Mesothelial cell of epicardium (in vitro differentiated cells): Measurements from ENCODE around the gene OR2W1. TPM values are rescaled to one million over a fixed set of nuclear protein-coding genes. Genes with fewer than 3 reads are reported as not detected.

ENCODE experiments used
- DNase-seq, 2 experiments: peaks; one replicate each; pipeline ENCODE4 v3.0.0; 2021; ENCODE audit warnings: low spot score in 2 of 2; ENCODE audit not compliant: unreplicated experiment in 2 of 2
- H3K27ac Mint-ChIP-seq: 2 replicates; pipeline ENCODE4 v1.8.0; 2021; ENCODE audit warnings: mixed read lengths
- H3K27me3 Mint-ChIP-seq: 2 replicates; pipeline ENCODE4 v1.8.0; 2021; ENCODE audit warnings: low read depth, mixed read lengths
- H3K36me3 Mint-ChIP-seq: 2 replicates; pipeline ENCODE4 v1.8.0; 2021; ENCODE audit warnings: mixed read lengths
- H3K4me1 Mint-ChIP-seq: 2 replicates; pipeline ENCODE4 v1.8.0; 2021; ENCODE audit warnings: mixed read lengths
- H3K4me3 Mint-ChIP-seq: 2 replicates; pipeline ENCODE4 v1.8.0; 2021; ENCODE audit warnings: mild to moderate bottlenecking, moderate library complexity, mixed read lengths
- H3K9me3 Mint-ChIP-seq: 2 replicates; pipeline ENCODE4 v1.8.0; 2021; ENCODE audit warnings: mixed read lengths
- total RNA-seq: library from RNA; stranded (reverse); gene quantifications from 3 replicates; pipeline ENCODE4 v1.2.1, GENCODE V29; 2021
- TF ChIP-seq, protein P1 (sequence below): fragments of 200-600 bp; sonication (generic); IDR thresholded peaks from one replicate; pipeline ENCODE4 v1.5.0; 2021; ENCODE audit warnings: antibody characterized with exemption; ENCODE audit not compliant: unreplicated experiment

Gene OR2W1
- total RNA-seq, 1 donor from 2014 or later: not detected

DNA sequence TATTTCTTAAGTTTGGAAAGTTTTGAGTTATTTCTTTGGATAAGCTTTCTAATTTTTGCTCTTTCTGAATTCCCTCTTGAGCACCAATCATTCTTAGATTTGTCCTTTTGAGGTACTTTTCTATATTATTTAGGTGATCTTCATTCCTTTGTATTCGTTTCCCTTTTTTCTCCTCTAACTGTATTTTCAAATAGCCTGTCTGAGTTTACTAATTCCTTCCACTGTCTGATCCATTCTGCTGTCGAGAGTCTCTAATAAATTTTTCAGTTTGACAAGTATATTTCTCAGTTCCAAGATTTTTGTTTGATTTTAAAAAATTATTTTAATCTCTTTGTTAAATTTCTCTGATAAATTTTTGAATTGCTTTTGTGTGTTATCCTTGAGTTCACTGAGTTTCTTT lies 23.5 kb downstream of the OR2W1 start:
- no peaks in the 10 kb centered on the region for H3K9me3 Mint-ChIP-seq
- no peak for DNase-seq
- H3K4me1 Mint-ChIP-seq: no peaks in the 10 kb centered on the region
- H3K27me3 Mint-ChIP-seq: peaks cover 69% of the 10 kb centered on the region
- no peak overlapping the region for H3K27ac Mint-ChIP-seq
- TF ChIP-seq, protein P1, sequence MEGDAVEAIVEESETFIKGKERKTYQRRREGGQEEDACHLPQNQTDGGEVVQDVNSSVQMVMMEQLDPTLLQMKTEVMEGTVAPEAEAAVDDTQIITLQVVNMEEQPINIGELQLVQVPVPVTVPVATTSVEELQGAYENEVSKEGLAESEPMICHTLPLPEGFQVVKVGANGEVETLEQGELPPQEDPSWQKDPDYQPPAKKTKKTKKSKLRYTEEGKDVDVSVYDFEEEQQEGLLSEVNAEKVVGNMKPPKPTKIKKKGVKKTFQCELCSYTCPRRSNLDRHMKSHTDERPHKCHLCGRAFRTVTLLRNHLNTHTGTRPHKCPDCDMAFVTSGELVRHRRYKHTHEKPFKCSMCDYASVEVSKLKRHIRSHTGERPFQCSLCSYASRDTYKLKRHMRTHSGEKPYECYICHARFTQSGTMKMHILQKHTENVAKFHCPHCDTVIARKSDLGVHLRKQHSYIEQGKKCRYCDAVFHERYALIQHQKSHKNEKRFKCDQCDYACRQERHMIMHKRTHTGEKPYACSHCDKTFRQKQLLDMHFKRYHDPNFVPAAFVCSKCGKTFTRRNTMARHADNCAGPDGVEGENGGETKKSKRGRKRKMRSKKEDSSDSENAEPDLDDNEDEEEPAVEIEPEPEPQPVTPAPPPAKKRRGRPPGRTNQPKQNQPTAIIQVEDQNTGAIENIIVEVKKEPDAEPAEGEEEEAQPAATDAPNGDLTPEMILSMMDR: no peak
- H3K36me3 Mint-ChIP-seq: no peaks in the 10 kb centered on the region
- H3K4me3 Mint-ChIP-seq: no peak overlapping the region

DNA sequence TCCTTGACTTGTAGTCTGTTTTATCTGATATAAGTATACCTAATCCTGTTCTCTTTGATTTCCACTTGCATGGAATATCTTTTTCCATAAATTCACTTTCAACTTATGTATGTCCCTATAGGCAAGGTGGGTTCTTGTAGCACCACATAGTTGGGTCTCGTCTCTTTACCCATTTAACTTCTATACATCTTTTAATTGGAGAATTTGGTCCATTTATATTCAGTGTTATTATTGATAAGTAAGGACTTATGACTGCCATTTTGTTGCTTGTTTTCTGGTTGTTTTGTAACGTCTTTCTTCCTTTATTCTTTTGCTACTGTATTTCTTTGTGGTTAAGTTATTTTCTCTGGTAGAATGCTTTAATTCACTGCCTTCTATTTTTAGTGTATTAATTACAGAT lies 25.3 kb downstream of the OR2W1 start:
- H3K9me3 Mint-ChIP-seq: no peaks in the 10 kb centered on the region
- no peak for DNase-seq
- no peak overlapping the region for H3K27ac Mint-ChIP-seq
- no peak overlapping the region for H3K4me3 Mint-ChIP-seq
- H3K27me3 Mint-ChIP-seq: peaks cover 55% of the 10 kb centered on the region
- TF ChIP-seq, protein P1: no peak
- H3K36me3 Mint-ChIP-seq: no peaks in the 10 kb centered on the region
- peaks cover 2% of the 10 kb centered on the region for H3K4me1 Mint-ChIP-seq

DNA sequence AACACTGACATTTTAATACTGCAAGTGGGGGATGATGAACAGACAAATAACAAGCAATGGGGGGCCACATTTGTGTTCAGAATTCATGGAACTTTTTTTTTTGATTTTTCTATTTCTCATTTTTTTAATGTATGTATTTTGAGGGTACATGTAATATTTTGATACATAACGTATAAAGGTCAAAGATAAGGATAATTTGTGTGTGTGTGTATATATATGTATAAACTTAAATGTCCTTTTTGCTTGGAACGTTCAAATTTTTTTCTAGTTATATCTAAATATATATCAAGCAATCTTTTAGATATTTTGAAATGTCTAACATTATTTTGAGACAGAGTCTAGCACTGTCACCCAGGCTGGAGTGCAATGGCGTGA lies 27.6 kb downstream of the OR2W1 start:
- no peak for DNase-seq
- Mint-ChIP-seq H3K36me3 (no peaks in the 10 kb centered on the region), H3K27ac (no peak overlapping the region), H3K4me1 (peaks cover 2% of the 10 kb centered on the region), H3K4me3 (peak overlapping the region; percentile 87), H3K27me3 (peaks cover 59% of the 10 kb centered on the region), H3K9me3 (no peaks in the 10 kb centered on the region)
- TF ChIP-seq, protein P1: peak; percentile 23

DNA sequence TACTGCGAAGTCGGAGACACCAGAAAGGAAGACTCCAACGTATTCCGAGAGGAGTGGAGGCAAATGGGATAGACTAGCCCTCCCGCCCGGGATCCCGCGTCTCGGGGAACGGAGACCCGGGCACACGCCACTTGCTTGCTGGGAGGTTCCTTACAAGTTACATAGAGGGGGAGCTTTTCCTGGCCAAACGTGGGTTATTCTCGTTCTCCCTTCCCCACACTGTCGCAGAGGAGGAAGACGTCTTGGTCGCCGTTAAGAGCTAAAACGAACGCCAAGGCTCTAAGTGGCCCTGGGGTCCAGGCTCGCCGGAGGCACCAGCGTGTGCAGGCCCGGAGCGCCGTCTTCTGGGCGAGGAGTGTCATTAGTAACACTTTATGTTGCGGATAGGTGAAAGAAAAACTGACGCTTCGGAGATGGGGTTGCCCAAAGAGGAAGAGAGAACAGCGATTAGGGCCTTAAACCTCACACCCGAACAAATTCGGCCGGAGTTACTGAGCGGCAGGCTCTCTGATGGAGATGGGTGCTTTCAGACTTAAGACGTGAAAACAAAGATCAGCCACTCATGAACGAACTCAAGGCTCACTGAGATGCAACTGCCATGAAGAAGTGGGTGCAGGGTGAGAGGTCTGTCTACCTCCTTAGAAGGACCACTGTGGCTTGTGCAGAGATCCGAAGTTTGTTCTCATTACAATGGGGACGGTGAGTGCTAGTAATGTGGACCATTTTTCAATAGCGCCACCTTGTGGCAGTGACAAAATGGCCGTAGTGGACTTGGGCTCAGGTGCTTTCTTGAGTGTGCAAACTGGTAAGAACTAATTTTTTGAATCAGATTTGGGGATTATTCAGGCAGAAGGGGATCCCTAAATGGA lies 28.2 kb downstream of the OR2W1 start:
- Mint-ChIP-seq H3K9me3 (no peaks in the 10 kb centered on the region), H3K4me3 (peak overlapping the region; percentile 87), H3K36me3 (no peaks in the 10 kb centered on the region), H3K27ac (peak overlapping the region; percentile 69), H3K27me3 (peaks cover 58% of the 10 kb centered on the region), H3K4me1 (peaks cover 2% of the 10 kb centered on the region)
- TF ChIP-seq, protein P1: peak; percentile 95
- peak; percentile 62 to 89 for DNase-seq

DNA sequence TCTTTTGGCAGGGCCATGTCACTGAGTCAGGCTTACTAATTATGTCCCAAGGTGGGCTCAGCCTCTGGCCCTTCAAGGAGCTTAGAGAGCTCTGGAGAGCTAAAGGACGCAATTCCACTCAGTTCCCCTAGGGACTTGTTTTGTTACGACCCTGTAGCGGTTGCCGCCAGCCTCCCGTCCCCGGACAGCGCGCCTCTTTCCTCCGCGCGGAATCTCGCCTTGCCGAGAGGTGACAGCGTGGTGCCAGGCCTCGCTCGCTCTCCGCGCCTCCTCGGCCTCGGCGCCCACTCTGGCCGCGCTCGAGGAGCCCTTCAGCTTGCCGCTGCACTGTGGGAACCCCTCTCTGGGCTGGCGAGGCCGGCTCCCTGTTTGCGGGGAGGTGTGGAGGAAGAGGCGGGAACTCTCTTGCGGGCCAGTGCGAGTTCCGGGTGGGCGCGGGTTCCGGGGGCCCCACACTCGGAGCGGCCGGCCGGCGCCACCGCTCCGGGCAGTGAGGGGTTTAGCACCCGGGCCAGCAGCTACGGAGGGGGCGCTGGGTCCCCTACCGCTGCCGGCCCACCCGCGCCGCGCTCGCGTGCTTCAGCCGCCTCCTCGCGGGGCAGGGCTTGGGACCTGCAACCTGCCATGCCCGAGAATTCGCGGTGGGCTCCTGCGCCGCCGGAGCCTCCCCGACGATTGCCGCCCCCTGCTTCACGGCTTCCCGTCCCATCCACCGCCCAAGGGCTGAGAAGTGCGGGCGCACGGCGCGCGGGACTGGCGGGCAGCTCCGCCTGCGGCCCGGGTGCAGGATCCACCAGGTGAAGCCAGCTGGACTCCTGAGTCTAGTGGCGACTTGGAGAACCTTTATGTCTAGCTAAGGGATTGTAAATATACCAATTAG lies 30.0 kb downstream of the OR2W1 start:
- Mint-ChIP-seq H3K9me3 (no peaks in the 10 kb centered on the region), H3K27ac (no peak overlapping the region), H3K36me3 (no peaks in the 10 kb centered on the region), H3K4me1 (peaks cover 5% of the 10 kb centered on the region), H3K4me3 (no peak overlapping the region), H3K27me3 (peaks cover 60% of the 10 kb centered on the region)
- DNase-seq: no peak
- TF ChIP-seq, protein P1: no peak
